ELR (cell line): ENCODE results near the gene GYG2.

Experiments used
- DNase-seq: peaks from one replicate; pipeline ENCODE4 v3.0.0-alpha.2; 2015; ENCODE audit warnings: low read depth

The GYG2 gene

GRCh38 chrX:2817036-2817435 is 11.7 kb upstream of the GYG2 start:
- no peak for DNase-seq

- DNase-seq = peak; percentile 34
Measured at GRCh38 chrX:2819345-2820135, 9.2 kb upstream of the GYG2 start.

- DNase-seq = no peak
Measured at GRCh38 chrX:2820136-2820771, 8.5 kb upstream of the GYG2 start.

- DNase-seq = no peak
Measured at GRCh38 chrX:2823795-2824386, 4.8 kb upstream of the GYG2 start.

- no peak for DNase-seq
Measured at GRCh38 chrX:2824886-2825285, 3.8 kb upstream of the GYG2 start.

- peak; percentile 0 for DNase-seq
Measured at GRCh38 chrX:2828959-2829411, 255 bp downstream of the GYG2 start.

GRCh38 chrX:2829469-2830246 is 928 bp downstream of the GYG2 start:
- no peak for DNase-seq

GRCh38 chrX:2831471-2832228 is 2.9 kb downstream of the GYG2 start:
- no peak for DNase-seq

- no peak for DNase-seq
Measured at GRCh38 chrX:2837961-2838360, 9.2 kb downstream of the GYG2 start.

GRCh38 chrX:2840961-2841360 is 12.2 kb downstream of the GYG2 start:
- no peak for DNase-seq

GRCh38 chrX:2841537-2841936 is 12.8 kb downstream of the GYG2 start:
- no peak for DNase-seq

GRCh38 chrX:2846992-2847391 is 18.3 kb downstream of the GYG2 start:
- no peak for DNase-seq

- peak; percentile 57 for DNase-seq
Measured at GRCh38 chrX:2848871-2849301, 20.2 kb downstream of the GYG2 start.

- DNase-seq = no peak
Measured at GRCh38 chrX:2854918-2855317, 26.2 kb downstream of the GYG2 start.

GRCh38 chrX:2855761-2856160 is 27.0 kb downstream of the GYG2 start:
- no peak for DNase-seq

- no peak for DNase-seq
Measured at GRCh38 chrX:2857566-2857965, 28.8 kb downstream of the GYG2 start.

- no peak for DNase-seq
Measured at GRCh38 chrX:2859197-2859797, 30.6 kb downstream of the GYG2 start.

- DNase-seq = no peak
Measured at GRCh38 chrX:2862404-2862803, 33.7 kb downstream of the GYG2 start.

- DNase-seq = no peak
Measured at GRCh38 chrX:2863646-2864045, 34.9 kb downstream of the GYG2 start.

- no peak for DNase-seq
Measured at GRCh38 chrX:2867206-2867605, 38.5 kb downstream of the GYG2 start.

- DNase-seq = no peak
Measured at GRCh38 chrX:2870650-2871049, 41.9 kb downstream of the GYG2 start.
